Measurements from ENCODE around the gene TAF6. TPM values are rescaled to one million over a fixed set of nuclear protein-coding genes. Genes with fewer than 3 reads are reported as not detected.

TAF6 gene
- total and polyA plus RNA-seq, 5 donors from 2014 or later: 17.9 to 47.1 (median 23.2) TPM

Other genes with a start within 250 kb of the TAF6 start
- 0.99 TPM for gene OR2AE1, start 242.3 kb downstream of the TAF6 start, total RNA-seq
- not detected for gene OR2AE1, start 242.3 kb downstream of the TAF6 start, polyA plus RNA-seq
- 28.6 TPM for gene TRIM4, start 199.8 kb downstream of the TAF6 start, total RNA-seq
- 10 to 100 TPM; 21.3 to 32.6 (median 27.8) TPM for gene TRIM4, start 199.8 kb downstream of the TAF6 start, polyA plus RNA-seq
- gene GJC3, start 189.7 kb downstream of the TAF6 start, total RNA-seq: 0.35 TPM
- gene GJC3, start 189.7 kb downstream of the TAF6 start, polyA plus RNA-seq: 1 to 10 TPM in 3 of 4 donors, under 1 TPM in 1; 1.00 to 3.0 (median 1.5) TPM
- gene AZGP1, start 143.3 kb downstream of the TAF6 start, total RNA-seq: not detected
- not detected for gene AZGP1, start 143.3 kb downstream of the TAF6 start, polyA plus RNA-seq
- 57.8 TPM for gene ZKSCAN1, start 103.8 kb downstream of the TAF6 start, total RNA-seq
- gene ZKSCAN1, start 103.8 kb downstream of the TAF6 start, polyA plus RNA-seq: 10 to 100 TPM; 21.6 to 27.7 (median 26.8) TPM
- 6.0 TPM for gene ZSCAN21, start 69.6 kb downstream of the TAF6 start, total RNA-seq
- gene ZSCAN21, start 69.6 kb downstream of the TAF6 start, polyA plus RNA-seq: 1 to 10 TPM; 5.1 to 9.8 (median 8.6) TPM
- gene ZNF3, start 37.6 kb downstream of the TAF6 start, total RNA-seq: 29.2 TPM
- 10 to 100 TPM; 13.4 to 27.6 (median 20.7) TPM for gene ZNF3, start 37.6 kb downstream of the TAF6 start, polyA plus RNA-seq
- 74.4 TPM for gene COPS6, start 30.4 kb downstream of the TAF6 start, total RNA-seq
- 100 to 1,000 TPM; 123 to 180 (median 144) TPM for gene COPS6, start 30.4 kb downstream of the TAF6 start, polyA plus RNA-seq
- 82.0 TPM for gene MCM7, start 18.0 kb downstream of the TAF6 start, total RNA-seq
- 10 to 100 TPM; 31.2 to 45.2 (median 35.8) TPM for gene MCM7, start 18.0 kb downstream of the TAF6 start, polyA plus RNA-seq
- gene AP4M1, start 17.7 kb downstream of the TAF6 start, total RNA-seq: 5.6 TPM
- gene AP4M1, start 17.7 kb downstream of the TAF6 start, polyA plus RNA-seq: 1 to 10 TPM; 2.6 to 6.4 (median 4.3) TPM
- 20.7 TPM for gene CNPY4, start 276 bp upstream of the TAF6 start, total RNA-seq
- 10 to 100 TPM; 14.1 to 20.6 (median 17.6) TPM for gene CNPY4, start 276 bp upstream of the TAF6 start, polyA plus RNA-seq
- 4.0 TPM for gene MBLAC1, start 7.6 kb upstream of the TAF6 start, total RNA-seq
- 1 to 10 TPM; 1.6 to 3.8 (median 2.3) TPM for gene MBLAC1, start 7.6 kb upstream of the TAF6 start, polyA plus RNA-seq
- 136 TPM for gene LAMTOR4, start 29.6 kb upstream of the TAF6 start, total RNA-seq
- gene LAMTOR4, start 29.6 kb upstream of the TAF6 start, polyA plus RNA-seq: 100 to 1,000 TPM; 450 to 474 (median 465) TPM
- gene TRAPPC14, start 39.4 kb upstream of the TAF6 start, total RNA-seq: 54.6 TPM
- 1 to 10 TPM; 2.3 to 4.3 (median 3.9) TPM for gene TRAPPC14, start 39.4 kb upstream of the TAF6 start, polyA plus RNA-seq
- 6.1 TPM for gene GAL3ST4, start 49.3 kb upstream of the TAF6 start, total RNA-seq
- 1 to 10 TPM; 2.6 to 7.7 (median 5.3) TPM for gene GAL3ST4, start 49.3 kb upstream of the TAF6 start, polyA plus RNA-seq
- gene GPC2, start 58.0 kb upstream of the TAF6 start, total RNA-seq: 7.0 TPM
- under 1 TPM in 3 of 4 donors, not detected in 1; 0.16 to 0.27 (median 0.23) TPM for gene GPC2, start 58.0 kb upstream of the TAF6 start, polyA plus RNA-seq
- 6.2 TPM for gene STAG3, start 58.6 kb upstream of the TAF6 start, total RNA-seq
- 1 to 10 TPM in 1 of 4 donors, under 1 TPM in 3; 0.53 to 4.0 (median 0.77) TPM for gene STAG3, start 58.6 kb upstream of the TAF6 start, polyA plus RNA-seq
- 46.3 TPM for gene PVRIG, start 100.6 kb upstream of the TAF6 start, total RNA-seq
- gene PVRIG, start 100.6 kb upstream of the TAF6 start, polyA plus RNA-seq: 100 to 1,000 TPM in 2 of 4 donors, 10 to 100 TPM in 2; 89.0 to 126 (median 97.6) TPM
- not detected for gene SPDYE3, start 188.3 kb upstream of the TAF6 start, total RNA-seq
- gene SPDYE3, start 188.3 kb upstream of the TAF6 start, polyA plus RNA-seq: 1 to 10 TPM; 4.5 to 7.2 (median 6.1) TPM
- gene PILRB, start 238.8 kb upstream of the TAF6 start, total RNA-seq: 88.0 TPM
- 1 to 10 TPM; 2.1 to 3.6 (median 2.5) TPM for gene PILRB, start 238.8 kb upstream of the TAF6 start, polyA plus RNA-seq

All from CD4-positive, CD25-positive, alpha-beta regulatory T cell (primary cell).